ENCODE data around the gene MACROD1. TPM values are rescaled to one million over a fixed set of nuclear protein-coding genes. Genes with fewer than 3 reads are reported as not detected.

MACROD1 gene
- total RNA-seq, 1 donor from 2014 or later, result 168 TPM

DNA sequence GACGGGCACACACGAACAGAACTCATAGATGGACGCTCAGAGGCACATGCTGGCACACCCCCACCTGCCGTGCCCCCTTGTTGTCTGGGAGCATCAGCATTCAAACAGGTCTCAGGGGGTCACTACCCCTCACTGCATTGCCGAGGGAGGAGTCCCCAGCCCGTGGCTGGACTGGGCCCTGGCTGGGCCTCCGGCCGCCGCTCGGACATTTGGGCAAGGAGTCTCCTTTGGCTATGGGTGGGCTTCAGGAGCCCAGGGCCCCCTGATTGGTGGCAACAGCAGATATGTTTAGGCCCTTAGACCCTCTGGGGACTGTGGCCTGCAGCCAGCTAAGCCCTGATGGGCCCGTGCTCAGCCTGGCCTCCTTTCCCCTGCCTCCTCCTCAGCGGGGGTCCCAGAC, 88.3 kb downstream of the MACROD1 start:
- no peak for DNase-seq (ENCODE audit: low read depth)

DNA sequence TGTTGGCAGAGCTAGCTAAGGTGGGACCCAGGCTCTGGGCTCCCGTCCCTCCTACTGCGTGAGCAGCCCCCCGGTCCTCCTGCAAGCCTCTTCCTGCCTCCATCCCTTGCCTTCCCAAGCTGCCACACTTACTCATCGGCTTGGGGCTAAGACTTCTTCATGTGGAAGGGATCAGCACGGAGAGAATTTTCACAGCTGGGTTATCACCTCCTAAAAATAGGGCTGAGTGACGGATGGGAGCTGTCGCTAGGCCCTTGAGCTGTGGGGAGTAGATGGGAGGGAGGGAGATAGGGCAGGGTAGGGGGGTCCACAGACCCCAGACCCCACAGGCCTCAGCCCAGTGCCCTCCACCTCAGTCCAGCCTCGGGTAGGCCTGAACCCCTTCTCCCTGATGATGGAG, 89.2 kb downstream of the MACROD1 start:
- peak; percentile 42 for DNase-seq (ENCODE audit: low read depth)

DNA sequence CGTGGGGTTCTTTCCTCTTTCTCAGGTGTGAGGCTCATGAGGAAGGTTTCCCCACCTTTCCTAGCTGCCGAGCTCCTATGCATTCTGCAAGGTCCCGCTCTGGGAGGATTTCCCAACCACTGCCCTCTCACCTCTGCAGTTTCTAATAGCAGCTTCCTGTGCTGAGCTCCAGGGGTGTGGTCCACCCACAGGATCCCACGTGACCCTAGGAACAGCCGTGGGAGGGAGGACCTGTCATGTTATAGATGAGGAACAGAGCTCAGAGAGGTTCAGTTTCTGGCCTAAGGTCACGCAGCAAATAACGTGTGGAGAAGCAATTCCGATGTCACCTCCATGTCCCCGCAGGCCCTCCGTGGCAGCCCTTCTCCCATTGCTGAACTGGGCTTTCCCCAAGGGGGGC, 91.7 kb downstream of the MACROD1 start:
- no peak for DNase-seq (ENCODE audit: low read depth)

DNA sequence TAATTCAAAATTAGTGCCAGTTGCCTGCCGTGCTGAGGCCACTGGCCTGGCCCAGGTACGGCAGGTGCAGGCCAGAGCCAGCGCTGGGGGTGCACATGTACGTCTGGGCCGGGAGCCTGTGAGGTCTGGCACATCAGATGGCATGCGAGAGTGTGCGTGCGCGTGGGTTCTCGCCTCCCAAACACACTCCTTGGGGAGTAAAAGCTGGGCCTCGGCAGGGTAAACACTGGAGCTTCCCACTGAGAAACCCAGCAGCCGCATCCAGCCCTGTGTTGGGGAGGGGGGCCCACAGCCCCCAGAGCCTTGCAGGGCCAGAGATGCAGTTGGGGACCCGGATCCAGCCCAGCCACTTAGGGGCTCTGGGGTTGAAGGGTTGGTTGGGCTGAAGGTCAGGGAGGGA, 92.4 kb downstream of the MACROD1 start:
- DNase-seq (ENCODE audit: low read depth), result no peak

DNA sequence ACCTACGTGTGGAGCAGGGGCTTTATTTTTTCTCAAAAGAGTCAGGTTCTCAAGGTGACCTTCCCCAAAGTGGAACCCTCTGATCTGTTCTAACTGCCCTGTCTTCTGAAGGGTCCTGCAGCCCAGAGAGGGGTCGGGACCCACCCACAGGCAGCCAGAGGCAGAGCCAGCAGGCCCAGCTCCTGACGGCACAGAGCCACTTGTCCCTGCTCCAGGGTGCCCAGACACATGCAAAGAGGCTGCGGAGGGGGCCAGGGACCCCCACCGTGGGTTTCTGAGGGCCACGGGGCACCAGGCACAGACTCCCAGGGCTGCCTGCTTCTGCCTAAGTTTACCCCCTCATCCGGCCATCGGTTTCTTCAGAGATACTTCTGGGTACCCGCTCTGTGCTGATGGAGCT, 93.0 kb downstream of the MACROD1 start:
- no peak for DNase-seq (ENCODE audit: low read depth)

DNA sequence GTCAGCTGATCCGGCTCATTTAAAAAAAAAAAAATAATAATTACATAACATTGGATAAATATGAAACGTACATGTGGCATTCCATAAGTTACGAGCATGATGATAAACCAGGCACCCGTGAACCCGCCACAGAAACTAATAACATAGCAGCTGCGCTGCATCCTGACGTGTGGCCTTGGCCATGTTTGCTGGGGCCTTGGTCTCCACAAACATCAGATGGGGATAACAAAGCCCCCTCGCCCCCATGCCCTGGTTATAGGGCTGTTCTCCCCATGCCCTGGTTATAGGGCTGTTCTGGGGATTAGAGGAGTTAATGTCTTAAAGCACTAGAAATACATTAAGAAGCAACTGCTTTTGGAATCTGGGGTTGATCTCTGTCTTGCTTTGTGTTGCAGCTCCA, 93.5 kb downstream of the MACROD1 start:
- no peak for DNase-seq (ENCODE audit: low read depth)

DNA sequence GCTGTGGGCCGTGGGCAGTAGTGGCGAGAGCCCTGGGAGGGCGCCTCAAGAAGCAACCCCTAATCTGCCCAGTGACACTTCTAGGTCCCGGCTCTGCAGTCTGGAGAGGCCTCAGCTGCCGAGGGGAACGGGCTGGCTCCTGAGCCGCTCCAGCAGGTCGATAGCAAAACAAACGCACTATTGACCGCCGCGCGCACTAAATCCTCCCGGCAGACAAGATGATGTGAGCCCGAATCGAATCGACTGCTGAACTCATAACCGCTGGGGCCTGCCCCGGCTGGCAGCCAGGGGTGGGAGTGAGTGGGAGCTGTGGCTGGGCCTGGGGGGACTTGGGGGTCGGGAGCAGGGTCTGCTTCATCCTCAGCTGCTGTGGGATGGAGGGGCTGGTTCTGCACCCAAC, 94.1 kb downstream of the MACROD1 start:
- no peak for DNase-seq (ENCODE audit: low read depth)

DNA sequence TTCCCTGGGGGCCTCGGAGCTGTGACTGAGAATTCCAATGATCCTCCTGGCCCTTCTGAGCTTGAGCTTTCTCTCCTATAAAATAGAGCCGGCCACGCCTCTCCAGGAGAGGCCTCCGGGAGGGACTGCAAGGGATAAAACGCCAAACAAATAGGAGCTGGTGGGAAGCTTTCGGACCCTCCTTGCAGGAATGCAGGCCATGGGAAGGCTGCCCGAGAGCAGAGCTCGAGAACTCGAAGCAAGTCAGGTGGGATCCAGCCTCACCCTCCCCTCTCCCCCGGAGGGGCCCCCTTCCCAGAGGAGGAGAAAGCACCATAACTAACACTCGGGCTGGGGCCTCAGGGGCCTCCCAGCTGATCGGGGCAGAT, 95.6 kb downstream of the MACROD1 start:
- DNase-seq (ENCODE audit: low read depth), result no peak

DNA sequence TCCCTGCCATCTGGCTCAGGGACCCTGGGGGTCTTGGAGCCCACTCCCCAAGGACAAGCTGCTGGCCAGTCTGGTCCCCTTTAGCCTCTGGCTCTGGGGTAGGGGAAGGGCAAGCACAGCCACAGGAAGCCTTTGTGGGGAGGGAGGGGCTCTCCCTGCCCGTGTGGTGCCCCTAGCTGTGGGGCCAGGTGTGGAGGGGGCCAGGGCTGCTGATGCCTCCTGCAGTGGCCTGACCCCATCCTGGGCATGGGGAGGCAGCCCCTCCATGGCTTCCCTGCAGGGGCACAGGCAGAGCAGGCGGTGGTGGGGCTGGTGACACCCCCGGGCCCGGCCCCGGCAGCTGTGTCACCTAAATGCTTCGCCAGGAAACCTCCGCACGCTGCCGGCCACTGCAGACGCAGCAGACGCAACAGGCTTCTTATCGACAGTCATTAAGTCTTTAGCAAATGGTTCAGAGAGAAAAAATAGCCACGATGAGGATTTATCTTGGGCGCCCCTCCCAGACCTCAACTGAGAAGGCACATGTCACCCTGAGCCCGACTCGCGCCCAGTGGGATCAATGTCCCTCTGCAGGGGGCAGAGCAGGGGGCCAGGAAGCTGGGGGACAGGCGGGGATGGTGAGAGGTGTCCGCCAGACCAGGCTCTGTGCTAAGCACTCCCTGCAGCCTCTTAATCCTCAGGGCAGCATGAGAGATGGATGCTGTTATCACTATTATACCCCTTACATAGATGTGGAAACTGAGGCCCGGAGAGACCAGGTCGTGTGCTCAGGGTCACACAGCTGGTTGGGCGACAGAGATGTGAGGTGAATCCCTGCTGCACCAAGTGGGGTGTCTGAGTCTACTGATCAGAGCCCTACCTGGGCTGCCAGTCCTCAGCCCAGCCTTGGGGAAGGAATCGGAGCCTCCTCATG, 96.3 kb downstream of the MACROD1 start:
- no peak for DNase-seq (ENCODE audit: low read depth)

DNA sequence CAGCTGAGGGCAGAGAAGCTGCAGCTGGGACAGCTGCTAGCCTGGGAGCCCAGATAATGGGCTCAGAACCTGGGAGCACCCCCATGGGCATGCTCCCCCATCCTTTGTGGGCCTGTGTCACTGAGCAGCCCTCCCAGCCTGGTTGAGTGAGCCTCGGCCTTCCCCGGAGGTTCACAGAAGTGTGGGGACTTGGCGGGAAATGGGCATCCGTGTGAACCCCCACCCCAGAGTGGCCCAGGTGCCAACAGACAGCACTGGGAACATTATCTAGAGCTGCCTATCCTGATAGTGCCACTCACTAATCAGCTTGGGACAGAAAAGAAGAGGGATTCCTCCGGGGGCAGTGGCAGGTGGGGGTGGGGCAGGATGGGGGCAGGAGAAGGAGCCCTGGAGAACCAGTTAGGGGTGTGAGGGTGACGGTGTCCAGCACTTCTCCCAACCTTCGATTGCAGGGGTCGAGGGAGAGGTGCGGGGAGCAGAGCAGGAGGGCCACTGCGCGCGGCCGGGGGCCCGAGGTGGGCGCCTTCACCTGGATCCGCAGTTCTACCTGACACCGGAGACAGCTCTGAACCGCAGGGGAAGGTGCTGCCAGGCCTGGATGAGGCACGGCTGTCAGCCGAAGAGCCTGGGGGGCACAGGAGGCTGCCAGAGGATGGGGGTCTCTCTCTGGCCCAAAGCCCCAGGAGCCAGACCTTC, 97.1 kb downstream of the MACROD1 start:
- no peak for DNase-seq (ENCODE audit: low read depth)

DNA sequence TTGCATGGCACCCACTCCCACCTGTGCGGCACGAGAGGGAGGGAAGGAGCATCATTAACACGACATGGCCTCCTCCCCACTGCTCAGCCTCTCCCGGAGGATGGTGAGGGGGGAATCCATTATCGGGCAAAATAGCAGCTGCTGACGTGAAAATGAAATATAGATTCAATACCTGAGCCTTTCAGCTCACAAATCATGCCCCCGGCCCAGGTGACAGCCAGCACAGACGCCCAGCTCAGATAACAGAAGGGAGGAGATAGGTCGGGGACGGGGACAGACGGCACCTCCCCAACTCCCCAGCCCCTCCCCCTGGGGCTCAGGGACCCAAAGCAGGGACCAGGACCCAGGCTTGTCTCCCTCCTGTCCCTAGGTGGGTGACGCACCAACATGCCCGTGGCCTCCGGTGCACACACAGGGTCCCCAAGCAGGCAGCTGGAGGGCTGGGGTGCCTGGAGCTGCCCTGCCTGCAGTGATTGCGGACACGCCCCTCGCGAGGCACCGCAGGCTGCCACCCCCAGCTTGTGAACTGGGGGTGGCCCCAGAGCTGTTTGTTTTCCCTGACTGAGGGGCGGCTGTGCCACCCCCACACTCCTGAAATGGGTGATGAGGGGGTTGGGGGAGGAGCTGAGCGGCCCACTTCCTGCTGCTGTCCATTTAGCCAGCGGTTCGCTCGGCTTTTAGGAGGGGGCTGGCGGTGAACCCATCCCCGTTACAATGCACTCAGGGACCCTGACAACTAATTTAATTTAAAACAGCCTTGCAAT, 98.5 kb downstream of the MACROD1 start:
- DNase-seq (ENCODE audit: low read depth), result no peak

DNA sequence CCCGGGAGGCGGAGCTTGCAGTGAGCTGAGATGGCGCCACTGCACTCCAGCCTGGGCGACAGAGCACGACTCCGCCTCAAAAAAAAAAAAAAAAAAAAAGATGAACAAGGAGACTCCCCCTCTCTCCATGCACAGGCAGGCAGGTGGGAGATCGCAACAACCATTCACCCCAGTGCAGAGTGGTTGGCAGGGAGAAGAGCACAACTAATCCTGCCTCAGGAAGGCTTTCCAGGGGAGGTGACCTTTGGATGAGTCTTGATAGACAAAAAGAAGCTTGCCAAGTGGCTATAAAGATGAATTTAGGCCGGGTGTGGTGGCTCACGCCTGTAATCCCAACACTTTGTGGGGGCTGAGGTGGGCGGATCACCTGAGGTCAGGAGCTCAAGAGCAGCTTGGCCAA, 100.2 kb downstream of the MACROD1 start:
- no peak for DNase-seq (ENCODE audit: low read depth)

DNA sequence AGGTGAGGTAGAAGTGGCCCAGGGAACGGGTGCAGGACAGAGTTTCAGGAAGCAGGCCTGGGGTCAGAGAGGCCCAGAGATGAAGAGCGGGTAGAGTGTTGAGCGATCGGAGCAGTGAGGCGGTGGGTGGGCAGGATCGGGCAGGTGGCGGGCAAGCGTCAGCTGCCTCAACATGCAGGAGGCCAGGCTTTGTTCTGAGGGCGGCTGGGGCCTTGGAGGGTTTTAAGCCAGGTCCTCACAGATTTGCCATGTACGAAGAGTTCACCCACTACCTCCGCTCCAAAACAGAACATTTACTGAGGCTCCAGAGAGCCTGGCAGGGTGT, 100.8 kb downstream of the MACROD1 start:
- no peak for DNase-seq (ENCODE audit: low read depth)

DNA sequence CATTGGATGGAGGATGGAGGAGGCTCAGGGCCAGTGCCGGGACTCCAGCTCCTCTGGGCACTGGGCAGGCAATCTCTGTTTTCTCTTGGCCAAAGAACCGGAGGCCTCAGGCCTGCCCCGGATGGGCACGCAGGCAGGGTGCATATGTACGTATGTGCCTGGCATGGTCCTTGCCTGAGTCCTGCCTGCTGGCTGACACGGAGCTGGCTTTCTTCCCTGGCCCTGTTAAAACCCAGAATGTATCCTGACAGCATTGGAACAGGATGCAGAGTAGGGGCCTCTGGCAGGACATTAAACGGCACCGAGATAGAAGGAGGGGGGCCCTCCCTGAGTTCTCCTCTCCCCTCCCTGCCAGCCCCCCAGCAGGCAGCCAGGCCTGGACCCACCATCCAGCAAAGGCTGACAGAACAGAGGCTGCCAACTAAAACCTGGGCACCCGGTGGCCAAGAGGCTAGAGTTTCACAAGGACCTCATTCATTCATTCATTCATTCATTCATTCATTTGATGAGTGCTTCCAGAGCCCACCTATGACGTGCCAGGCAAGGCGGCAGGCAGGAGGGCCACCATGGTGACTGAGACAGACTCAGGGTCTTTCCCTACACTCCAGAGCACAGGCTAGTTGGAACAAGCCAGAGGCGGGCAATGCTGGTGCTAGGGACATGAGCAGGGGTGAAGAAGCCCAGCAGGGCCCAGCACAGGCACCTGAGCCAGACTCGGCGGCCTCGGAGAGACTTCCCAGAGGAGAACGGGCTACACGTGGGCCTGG, 101.4 kb downstream of the MACROD1 start:
- no peak for DNase-seq (ENCODE audit: low read depth)

DNA sequence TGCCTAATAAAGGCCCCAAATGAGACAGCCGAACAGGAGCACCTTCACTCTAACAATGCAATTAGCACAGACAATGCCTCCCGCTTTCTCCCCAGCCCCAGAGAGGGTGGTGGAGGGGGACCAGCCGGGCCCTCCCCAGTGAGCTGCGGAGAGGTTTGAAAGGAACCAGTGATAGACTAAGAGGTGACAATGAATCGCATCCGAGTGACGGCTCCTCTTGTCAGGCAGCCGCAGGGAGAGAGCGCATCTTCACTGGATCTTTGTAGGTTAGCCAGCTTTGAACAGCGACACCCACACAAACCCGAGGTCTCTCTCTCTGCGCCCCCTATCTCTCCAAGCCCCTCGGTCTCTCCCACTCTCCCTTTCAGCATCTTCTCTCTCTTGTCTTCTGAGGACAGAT, 102.1 kb downstream of the MACROD1 start:
- DNase-seq (ENCODE audit: low read depth), result no peak

DNA sequence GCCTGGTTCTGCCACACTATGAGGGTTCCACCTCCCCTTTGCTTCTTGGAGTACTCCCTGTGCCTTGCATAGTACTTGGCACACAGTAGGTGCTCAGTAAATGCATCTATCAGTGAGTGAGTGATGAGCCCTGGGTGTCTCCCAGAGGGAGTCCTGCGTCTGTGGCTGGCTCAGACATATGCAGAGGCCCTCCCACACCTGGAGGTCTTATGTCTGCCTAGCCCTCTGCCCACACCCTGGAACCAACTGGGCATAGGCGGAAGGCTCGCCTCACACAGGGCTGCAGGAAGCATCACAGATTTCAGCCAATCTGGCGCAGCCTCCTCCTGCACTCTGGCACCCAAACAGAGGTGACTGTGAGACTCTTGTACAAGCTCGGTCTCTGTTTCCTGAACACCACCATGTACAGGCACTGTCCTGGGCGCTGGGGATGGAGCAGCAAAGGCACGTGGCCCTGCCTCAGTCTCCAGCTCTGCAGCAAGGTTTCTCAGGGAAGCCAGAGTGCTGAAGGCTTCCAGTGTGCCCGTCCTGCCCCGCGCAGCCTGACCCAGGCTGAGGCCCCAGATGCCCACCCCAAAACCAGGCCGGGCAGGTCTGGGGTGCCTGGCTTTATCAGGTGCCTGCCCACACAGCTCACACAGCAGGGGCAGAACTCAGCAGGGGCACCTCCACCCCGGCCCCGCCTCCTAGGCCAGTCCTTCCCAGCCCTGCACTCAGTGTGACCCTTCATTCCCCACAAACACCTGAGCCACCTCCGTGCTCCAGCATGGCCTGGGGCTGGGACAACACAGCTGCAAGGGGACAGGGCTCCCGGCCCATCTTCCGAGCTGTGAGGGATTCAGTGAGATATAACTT, 103.5 kb downstream of the MACROD1 start:
- no peak for DNase-seq (ENCODE audit: low read depth)

DNA sequence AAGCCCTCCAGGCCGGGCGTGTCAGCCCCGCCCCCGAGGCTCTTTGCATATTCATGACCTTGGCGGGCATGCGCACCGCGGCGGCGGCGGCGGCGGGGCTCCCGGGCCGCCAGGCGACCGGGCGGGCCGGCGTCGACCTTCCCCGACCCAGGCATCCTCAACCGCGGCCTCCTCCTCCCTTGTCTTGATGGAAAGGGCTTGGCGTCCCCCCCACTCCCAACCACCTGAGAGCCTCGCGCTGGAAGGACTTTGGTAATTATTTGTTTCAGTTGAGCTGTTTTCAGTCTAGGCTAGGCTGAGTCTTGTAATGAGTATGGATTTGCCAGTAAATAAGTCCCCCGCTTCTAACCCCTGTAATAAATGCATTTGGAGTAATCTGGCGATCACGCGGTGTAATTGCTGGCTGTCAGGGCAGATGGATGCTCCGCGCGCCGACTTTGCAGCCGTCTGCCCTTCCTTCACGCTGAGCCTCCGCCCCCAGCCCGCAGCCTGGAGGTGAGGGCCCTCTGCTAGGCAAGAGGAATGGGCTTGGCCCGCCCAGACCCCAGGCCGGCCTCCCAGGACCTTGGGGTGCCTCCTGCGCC, 105.0 kb downstream of the MACROD1 start:
- DNase-seq (ENCODE audit: low read depth), result no peak

DNA sequence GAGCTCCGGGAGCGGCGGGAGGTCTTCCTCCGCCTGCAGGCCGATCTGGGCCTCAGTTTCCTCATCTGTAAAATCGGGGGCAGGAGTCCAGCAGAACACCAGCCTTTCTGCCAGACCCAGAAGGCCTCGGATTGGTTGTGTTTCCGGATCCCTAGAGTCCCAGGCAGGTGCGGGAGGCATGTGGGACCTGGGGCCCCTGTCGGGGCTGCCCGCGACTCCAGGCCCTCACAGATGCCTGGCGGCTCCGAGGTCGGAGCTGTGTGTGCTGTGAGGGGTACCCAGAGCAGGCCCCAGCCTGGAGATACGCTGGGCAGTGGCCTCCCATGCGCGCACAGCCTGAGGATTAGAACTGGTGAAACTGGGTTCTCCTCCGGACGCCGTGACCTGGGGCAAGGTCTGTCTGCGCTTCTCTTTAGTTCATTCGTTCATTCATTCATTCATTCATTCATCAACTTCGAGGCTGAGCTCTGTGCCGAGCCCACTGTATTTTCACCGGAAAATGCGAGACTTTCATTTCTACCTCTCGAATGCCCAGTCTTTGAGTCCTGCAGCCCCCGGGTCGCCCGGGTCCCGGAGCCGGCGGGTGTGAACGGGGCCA, 105.6 kb downstream of the MACROD1 start:
- no peak for DNase-seq (ENCODE audit: low read depth)

DNA sequence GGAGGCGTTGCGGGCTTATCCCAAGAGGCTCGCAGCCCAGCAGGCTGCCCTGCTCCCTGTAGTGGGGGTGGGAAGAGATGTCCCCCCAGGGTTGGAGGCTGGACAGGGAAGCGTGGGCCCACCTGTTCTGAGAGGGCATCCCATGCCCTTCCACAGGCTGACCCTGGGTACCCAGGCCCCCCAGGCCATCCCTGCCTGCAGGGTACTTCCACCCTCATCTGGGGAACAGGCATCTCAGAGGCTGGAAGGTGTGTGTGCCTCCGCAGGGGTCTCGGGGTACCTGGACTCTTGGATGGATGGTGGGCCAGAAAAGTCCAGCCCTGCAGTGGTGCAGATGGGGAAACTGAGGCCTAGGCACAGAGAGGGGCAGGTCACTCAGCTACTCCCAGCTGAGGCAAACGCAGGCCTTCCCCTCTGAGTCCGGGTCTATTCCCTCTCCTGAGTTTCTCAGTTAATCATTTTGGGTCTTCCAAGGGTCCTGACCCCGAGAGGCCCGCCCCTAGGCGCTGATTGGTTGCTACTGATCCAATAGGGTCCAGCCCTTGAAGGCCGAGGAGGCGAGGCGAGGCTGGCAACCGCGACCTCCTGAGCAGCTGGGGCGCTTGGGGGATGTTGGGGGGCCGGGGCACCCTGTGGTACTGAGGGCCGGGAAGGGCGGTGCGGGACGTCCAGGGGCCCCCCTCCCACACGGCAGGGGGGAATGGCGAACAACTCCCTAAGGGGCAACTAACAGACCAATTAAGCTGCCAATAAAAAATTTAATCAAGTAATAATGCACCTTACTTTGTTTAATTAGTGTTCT, 106.4 kb downstream of the MACROD1 start:
- no peak for DNase-seq (ENCODE audit: low read depth)

Data from myocyte (in vitro differentiated cells).